Stimulated activated CD4-positive, alpha-beta T cell treated with anti-CD3 and anti-CD28 coated beads, Interleukin-1b, Interleukin-23, amount 100 ng/mL, for 4 hours (primary cell): Measurements from ENCODE around the gene ARFRP1.

Experiments
- DNase-seq, 2 donors: peaks; one replicate each; pipeline ENCODE4 v3.0.0-alpha.2; 2020; ENCODE audit warnings: low read depth in 2 of 2

ARFRP1 gene

GRCh38 chr20:63690898-63691710 lies 16.7 kb downstream of the ARFRP1 start:
- no peak for DNase-seq

- no peak for DNase-seq
Observed at GRCh38 chr20:63690003-63690897, 17.5 kb downstream of the ARFRP1 start.

GRCh38 chr20:63689046-63690002 lies 18.5 kb downstream of the ARFRP1 start:
- DNase-seq, result no peak

- no peak for DNase-seq
Observed at GRCh38 chr20:63688228-63689045, 19.3 kb downstream of the ARFRP1 start.

GRCh38 chr20:63687419-63688178 lies 20.2 kb downstream of the ARFRP1 start:
- DNase-seq, result no peak

GRCh38 chr20:63686492-63687321 lies 21.1 kb downstream of the ARFRP1 start:
- peak; percentile 44 to 52 for DNase-seq

GRCh38 chr20:63686094-63686491 lies 21.7 kb downstream of the ARFRP1 start:
- no peak for DNase-seq

GRCh38 chr20:63685269-63686026 lies 22.3 kb downstream of the ARFRP1 start:
- DNase-seq, result no peak

- no peak for DNase-seq
Observed at GRCh38 chr20:63682384-63683139, 25.2 kb downstream of the ARFRP1 start.

- no peak for DNase-seq
Observed at GRCh38 chr20:63681609-63682142, 26.1 kb downstream of the ARFRP1 start.

- DNase-seq, result no peak
Observed at GRCh38 chr20:63680857-63681608, 26.7 kb downstream of the ARFRP1 start.

GRCh38 chr20:63680427-63680826 lies 27.3 kb downstream of the ARFRP1 start:
- no peak for DNase-seq

GRCh38 chr20:63679799-63680305 lies 27.9 kb downstream of the ARFRP1 start:
- DNase-seq, result no peak

GRCh38 chr20:63678667-63679465 lies 28.9 kb downstream of the ARFRP1 start:
- DNase-seq, result no peak

GRCh38 chr20:63678071-63678470 lies 29.7 kb downstream of the ARFRP1 start:
- no peak for DNase-seq
